CD4-positive, alpha-beta T cell treated with Interleukin-10 for 1 hour (primary cell): ENCODE results near the gene FIP1L1.

Source experiments
- DNase-seq: peaks from one replicate; pipeline ENCODE4 v3.0.0-alpha.2; 2020

The FIP1L1 gene

DNA sequence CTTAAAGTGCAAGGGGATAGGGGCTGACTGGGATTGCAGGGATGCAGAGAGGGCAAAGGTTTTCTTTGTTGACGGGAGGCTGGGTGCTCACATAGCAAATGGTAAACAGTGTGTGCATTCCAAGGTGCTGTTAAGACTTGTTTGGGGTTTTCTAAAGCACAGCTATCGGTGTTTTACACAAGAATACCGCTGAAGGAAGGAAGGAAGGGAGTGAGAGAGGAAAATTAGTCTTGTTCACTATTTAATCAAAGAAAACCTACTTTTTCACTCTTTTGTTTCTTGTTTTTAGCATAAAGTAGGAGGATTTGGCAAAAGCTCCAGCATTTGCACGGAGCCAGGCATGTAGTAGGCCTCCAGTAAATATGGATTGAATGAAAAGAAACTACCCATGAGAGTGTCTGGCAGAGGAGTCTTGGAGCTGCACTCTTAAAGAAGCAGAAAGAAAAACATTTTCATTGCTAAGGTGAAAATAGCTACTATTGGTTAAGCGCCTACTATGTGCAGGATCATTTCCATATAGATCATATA lies 99.7 kb downstream of the FIP1L1 start:
- DNase-seq, result no peak

DNA sequence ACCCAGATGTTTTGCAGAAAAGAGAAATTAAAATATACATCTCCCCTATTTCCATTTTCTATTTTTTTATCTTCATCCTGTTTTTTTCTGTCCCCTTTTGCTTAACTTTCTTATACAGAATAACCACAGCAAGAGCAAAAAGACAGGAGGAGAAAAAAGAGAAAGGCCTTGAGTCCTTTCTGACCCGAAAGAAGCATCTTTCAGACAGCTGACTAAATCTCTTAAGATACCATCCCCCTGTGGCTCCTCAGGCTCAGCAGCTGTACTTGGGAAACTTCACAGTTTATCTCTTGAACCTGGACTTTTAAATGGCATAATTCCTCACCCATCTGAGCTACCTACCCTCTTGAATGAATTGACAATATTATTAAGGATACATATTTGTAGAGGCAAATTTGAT lies 100.2 kb downstream of the FIP1L1 start:
- no peak for DNase-seq

DNA sequence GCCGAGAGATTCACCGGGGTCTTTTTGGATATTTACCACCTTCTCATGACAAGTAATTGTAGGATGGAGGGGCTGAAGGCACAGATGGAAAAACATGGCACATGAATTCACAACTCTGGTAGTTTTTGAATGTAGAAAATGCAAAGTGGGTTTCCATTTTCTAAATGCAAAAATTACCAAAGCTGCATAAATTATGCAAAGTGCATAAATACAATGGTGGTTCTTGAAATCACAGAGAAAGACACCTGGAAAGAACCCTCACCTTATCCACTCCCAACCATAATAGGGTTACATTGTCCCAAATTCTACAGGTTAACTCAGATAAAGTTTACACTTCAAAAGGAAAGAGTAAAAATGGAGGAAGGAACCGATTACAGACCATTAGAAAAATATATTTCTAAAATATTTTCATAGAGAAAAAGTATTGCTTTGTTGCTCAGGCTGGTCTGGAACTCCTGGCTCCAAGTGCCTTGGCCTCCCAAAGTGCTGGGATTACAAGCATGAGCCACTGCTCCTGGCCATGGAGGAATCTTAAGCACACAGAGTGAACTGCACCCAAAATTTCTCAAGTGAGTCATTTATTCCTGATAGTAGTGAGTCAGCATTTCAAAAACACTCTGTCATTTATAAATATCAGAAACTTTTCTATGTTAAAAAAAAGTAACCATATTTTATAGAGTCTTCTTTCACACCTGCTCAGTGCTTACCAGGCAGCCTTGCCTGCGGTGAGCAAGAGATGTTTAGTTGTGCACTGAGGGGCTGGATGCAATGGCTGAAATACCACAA lies 101.4 kb downstream of the FIP1L1 start:
- no peak for DNase-seq

DNA sequence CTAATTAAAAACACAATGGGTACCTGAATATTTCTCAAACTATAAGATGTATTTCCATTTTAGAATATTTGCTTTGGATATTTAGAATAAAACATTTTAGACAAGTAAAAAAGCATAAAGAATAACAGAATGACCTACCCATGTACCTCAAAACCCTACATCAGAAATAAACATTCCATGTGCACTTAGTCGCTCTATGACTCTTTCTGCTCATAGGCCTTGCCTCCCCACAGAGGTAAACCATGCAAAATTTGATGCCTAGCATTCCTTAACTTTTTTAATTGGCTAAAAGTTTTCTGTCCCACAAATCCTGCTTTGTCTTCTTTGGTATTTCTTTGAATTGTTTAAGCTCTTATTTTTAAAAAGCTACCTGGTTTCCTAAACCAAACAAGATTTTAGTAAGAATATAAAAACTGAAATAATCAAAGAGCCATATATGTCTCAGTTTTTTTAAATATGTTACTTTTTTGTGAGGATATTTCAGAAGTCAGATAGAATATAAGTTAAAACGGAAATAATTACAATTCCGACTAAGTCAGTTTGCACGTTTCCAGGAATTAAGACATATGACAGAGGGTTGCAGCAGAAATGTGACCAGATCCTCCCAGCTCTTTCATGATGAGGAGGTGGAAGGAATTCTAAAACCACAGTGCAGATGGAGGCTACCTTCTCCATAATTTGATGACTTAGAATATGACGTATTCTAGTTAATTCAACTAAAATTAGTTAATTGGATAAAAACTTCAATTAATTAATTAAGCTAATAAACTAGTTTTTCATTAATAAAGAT lies 102.5 kb downstream of the FIP1L1 start:
- no peak for DNase-seq

DNA sequence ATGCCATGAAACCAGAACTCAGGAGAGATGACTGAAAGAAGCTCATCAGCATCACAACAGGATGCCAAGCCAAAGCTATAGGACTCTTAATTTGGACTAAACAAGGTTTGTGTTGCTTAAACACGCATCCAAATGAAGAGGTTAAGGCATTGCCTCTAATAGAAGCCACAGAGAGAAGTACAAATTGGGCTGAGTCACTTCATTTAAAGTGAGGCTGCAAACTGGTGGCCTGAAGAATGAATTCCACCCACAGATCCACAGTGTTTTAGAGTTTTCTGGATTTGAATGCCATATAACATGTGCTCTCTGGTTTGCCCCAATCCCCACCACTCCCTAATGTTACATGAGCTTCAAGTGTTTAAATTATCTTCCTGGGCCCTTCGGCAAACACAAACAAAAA lies 103.5 kb downstream of the FIP1L1 start:
- DNase-seq, result no peak

DNA sequence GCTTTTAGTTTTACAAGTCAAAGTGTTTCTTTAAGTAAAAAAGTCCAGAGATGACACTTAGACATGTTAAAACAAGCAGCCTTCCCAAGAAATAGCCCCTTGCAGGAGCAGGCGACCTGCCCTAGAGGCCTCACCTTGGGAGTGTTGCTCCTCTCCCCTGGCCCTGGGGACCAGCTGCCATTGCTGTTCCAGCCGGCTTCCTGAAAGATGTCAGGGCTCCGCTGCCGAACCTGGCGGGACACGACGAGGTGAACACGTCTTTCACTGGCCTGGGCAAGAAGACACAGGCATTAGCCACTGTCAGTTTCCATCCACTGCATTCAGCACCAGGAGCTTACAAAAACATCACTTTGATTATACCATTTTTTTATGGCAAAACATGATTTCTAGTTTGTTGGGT lies 104.1 kb downstream of the FIP1L1 start:
- no peak for DNase-seq

DNA sequence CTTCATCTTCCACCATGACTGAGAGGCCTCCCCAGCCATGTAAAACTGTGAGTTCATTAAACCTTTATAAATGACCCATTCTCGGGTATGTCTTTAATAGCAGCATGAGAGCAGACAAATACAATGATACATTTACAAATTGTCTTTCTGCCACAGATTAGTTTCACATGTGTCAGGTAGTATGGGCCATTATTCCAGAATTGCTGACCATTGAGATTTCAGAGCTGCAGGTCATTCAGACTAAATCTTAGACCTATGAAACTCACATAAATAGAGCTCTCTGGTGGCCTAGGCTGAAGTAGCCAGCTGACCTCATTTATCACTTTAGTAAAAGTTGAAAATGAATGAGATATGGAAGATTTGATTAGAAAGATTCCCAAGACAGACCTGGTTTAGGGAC lies 105.8 kb downstream of the FIP1L1 start:
- DNase-seq, result no peak

DNA sequence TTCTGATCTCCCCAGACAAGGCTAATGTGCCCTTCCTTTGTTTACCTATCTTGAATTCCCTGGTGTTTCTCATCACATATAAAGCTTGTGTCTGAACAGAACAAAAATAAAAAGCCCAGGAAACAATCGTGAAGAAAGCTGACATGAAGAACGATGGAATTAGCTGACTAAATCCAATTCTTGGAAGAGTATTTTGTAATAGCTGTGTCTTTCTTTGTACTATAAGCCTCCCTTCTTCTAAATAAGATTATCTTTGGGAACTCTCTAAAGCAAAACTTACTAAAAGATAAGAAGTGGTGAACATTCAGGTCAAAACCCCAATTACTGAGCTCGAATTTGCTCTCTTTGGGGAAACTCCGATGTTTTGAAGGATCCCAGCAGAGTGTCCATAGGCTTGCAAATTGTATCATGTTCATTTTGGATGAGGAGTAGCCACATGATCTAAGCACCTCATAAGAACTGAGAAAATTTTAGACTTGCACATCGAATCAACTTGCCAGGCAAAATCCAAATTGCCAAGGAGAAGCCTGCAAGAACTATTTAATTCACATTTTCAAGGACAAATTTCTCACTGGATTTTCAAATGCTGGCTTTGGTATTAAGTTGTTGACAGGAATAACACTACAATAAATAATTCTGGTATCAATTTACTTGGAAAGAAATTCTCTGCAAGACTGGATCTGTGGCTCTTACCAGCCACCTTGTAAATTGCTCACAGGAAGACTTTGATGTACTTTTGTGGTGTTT lies 107.6 kb downstream of the FIP1L1 start:
- no peak for DNase-seq

DNA sequence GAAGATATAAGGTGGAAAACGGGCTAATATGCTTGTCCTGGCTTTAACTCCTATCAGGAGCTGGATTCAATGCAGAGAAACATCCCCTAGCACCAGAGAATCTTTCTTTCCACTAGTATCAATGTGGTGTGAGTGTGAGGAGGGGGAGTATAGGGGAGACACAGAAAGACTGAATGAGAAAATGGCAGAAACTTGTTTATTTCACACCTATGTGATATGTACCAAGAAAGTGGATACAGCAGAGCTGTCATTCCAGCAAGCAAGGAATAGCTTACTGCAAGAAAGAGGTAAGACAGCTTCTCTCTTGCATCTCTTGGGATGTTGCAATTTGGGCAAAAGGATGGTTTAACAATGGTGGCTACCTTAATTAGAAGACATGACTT lies 108.2 kb downstream of the FIP1L1 start:
- no peak for DNase-seq

DNA sequence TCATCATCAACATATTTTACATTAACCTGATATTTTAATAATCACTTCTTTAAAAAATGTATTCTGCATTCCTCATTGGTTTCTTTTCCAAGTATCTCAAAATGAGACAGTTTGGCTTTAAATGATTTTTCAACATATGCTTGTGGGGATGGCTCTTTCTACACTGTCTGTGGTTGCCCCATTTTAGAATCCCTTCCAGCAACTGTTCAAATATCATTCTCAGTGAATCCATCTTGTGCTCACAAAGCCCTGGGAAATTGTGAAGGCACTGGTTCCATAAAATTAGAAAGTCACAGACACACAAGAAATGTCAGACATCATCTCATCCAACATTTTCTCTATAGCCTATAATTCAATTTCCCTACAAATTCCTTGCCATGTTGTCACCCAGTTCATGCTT lies 110.3 kb downstream of the FIP1L1 start:
- DNase-seq, result no peak

DNA sequence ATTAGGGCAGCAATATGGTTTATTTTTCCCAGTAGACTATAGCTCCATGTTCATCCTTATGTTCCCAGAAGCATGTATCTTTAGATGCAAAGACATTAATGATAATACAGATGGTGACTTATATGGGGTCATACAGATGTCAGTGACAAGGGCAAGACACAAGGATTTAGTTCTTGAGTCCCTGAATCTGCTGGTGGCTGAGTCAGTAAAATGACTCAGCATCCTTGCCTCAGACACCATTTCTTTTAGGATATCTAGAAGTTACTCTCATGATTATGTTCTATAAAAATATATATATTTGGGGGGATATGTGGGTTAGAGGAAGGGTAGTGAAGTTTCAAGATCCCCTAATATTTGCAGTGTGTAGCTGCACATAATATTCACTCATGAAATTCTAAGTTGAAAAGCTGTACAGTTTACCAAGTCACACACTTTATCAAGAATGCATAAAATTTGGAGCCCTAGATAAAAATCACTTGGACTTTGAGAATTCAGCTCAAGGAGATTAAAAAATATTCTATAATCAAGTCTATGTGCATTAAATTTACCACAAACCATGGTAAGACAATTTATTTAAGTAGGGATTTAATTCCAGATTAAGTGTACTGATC lies 111.9 kb downstream of the FIP1L1 start:
- no peak for DNase-seq

DNA sequence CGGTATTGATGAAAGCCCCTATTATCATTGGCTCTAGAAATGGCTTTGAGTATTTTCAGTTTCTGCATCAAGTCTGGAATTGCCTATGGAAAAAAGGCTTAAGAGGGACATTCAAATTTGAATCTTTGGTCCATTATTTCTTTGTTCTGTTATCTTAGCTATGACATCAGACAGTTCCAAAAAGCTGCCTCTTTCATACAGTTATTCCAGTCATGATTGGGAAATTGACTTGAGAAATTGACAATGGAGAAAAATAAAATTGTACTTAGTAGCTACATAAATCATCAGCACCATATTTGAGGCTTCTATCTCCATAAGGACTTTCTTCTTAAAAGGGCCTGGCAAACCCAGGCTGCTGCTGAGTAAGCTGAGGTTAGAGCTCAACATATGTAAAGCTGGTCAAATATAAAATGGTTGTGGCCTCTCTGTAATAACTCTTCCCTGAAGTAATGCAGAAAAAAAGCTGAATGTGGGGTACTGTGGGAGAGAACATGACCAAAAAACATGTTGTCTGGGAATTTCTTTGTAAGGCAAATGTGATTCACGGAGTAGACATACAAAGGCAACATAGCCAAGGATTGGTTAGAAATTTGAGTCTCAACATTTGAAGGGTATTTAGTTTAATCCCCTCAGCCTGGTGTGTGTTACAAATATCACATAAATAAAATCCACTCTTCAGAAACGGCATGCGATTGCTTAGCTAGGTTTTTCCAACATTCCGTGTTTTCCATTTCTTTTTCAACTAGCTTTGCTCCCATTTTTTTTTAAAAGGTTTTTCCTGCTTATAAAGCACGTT lies 112.9 kb downstream of the FIP1L1 start:
- DNase-seq, result no peak

DNA sequence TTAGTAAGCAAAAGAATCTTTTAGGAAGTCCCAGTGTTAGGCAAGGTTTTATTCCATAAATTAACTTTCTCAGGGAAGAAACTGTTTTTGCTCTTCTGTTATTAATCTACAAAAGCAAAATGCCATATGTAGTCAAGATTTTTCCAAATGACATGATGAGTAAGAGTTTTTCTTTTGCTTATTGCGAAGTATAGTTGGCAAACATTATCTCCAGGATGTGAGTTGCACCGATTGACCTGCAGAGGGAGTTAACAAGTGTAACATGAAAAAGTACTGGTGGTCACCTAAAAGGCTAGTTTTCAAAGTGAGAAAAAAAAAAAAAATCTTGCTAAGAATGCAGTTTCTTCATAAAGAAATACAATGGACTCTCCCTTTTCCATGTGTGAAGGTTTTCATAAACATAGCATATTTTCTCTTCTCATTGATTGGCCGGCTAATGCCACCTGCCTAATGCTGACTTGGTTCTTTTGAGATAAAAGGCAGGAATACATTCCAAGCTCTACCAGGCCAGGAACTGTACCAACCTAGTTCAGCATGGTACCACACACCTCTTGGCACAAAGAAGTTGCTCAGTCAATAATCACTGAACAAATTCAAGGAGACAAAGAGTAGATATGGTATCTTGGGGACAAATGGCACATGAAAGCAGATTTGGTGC lies 113.7 kb downstream of the FIP1L1 start:
- no peak for DNase-seq

DNA sequence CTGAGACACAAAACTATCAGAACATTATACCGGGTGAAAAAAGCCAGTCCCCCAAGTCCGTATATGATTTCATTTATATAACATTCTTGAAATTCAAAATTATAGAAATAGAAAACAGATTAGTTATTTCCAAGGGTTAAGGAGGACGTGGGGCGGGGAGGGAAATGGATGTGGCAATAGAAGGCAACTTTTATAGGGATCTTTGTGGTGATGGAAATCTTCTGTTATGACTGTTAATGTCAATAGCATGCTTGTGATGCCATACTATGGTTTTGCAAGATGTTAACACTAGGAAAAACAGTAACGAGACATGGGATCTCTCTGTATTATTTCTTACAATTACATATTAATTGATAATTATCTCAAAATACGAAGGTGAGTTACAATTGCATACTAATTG lies 117.4 kb downstream of the FIP1L1 start:
- no peak for DNase-seq

DNA sequence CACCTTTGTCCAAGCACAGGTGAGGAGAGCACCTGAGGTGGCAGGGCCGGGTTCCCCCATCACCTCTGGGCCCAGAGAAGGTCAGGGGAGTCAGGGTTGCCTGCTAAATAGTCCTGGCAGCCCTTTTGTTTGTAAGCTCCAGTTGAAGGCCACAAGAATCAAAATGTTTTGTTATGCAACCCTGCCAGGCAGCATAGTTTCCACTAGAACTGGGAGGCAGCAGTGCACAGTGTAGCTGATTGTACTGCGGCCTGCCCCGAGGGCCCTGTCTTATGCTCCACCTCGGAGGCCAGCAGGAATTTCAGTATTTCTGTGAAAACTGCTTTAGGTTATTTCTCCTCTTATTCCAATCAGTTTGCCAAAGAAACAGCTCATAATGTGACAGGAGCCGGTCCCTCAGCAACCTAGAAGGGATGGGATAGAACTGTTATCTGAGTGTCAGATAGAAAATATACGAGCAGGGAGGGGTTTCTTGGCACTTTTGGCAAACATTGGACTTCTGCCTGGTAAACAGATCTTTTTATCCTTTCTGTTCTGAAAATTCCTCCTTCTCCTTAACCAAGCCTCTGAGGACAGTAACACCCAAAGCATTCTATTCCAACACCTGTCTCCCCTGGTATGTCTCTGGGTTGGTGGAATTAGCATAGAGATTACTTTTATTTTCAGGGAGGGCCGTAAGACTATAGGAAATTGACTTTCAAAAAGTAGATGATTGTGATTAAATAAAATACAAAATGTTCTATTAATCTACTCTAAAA lies 120.2 kb downstream of the FIP1L1 start:
- no peak for DNase-seq

DNA sequence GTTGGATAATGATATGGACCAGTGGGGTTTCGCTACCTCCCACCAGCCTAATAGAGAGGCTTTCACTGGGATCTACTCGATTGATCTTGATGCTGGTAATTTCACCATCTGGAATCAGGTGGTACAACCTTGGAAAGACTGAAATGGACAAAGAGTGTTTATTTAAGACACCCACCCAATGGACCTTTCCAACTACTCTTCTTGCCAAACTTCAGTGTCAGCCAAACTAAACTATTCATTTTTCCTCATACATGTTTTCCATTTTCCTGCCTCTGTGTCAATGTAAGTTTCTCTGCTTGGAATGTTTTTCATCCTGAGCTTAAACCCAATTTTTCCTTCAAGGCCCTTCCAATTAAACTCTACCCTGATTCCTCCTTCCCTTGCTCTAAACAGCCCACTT lies 121.3 kb downstream of the FIP1L1 start:
- DNase-seq, result no peak

DNA sequence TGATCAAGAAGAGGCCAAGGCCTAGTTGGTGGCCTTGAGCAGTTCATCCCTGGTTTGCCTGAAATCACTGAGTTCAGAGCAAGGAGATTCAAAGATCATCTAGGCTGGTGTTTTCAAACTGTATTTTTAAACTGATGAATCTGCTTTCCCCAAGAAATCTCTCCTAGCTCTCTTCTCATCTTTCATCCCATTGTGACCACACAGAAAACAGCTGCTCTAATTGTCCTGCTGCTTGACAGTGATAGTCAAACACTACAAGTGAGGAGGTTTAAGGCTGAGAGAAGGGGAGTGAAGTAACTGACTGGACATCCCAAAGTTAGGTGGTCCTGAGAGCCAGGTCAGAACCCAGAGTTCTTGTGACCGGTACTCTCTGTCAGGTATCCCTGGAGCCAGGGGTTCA lies 122.3 kb downstream of the FIP1L1 start:
- no peak for DNase-seq

DNA sequence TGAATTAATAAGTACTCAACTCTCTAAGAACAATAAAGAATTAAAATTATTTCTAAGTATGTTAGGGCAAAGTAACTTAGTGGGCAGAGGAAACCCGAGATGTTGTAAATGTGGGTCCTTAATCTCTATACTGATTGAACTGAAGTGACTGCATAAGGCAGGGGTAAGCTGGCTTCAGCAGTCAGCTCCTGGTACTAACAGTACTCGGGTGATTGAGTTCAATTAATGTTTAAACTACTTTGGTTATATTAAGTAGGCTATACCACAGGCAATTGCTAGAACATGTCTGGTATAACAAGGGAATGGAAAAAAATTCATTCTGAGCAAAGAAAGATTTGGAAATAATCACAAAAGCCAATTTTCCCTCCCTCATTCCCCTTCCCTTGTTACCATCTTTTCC lies 123.1 kb downstream of the FIP1L1 start:
- DNase-seq, result no peak

DNA sequence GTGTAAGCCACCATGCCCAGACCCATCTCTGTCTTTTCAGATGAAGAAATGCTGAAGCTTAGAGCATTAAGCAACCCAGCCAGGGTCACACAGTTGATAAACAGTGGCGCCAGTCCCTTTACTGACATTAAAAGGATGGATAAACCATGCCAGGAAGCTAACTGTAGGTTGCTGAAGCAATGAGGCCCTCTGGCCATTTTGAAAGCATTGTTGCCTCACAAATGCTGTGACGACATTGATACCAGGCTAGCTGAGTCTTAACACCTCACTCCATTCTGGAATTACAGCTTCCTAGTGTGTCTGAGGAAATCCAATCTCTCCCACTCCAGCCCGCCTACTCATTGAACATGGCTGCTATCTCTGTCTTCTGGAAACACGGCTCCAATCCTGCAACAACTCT lies 124.1 kb downstream of the FIP1L1 start:
- DNase-seq, result no peak

DNA sequence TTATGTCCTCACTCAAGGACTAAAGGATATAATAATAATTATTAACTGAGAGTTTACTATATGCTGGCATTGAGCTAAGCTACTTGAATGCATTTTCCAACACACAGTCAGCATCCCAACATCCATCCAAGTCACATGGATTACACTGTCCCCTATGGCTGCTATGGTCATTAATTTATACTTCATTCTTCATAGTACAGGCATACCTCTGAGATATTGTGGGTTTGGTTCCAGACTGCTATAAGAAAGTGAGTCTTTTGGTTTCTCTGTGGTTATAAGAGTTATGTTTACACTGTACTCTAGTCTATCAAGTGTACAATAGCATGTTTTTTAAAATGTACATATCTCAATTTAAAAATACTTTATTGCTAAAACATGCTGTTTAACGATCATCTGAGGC lies 124.7 kb downstream of the FIP1L1 start:
- no peak for DNase-seq

DNA sequence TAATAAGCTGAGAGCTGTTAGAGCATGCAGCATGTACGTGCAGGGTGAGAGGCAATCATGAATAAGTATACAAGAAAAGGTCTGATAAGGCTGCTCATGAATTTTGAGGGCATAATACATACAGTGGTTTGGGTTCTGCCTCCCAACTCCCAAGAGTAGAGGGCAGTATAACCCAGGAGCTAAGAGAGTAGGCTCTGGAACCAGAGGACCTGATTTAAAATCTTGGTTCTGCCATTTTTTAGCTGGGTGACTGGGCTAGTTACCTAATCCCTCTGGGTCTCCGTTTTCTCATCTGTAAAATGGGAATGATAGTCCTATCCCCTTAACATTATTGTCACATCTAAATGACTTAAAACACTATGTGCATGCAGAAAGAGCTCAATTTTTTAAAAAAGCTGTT lies 128.5 kb downstream of the FIP1L1 start:
- DNase-seq, result no peak
